Natural killer cell (primary cell): ENCODE data around the gene DOCK8. TPM values are rescaled to one million over a fixed set of nuclear protein-coding genes. Genes with fewer than 3 reads are reported as not detected.

ENCODE experiments used
- ATAC-seq, 3 donors: fragments of 150-1000 bp in 2 of 3; fragments of 200-7000 bp in 1 of 3; cut with Tn5 transposase; 1 replicate in 1 of 3; 2 replicates in 2 of 3; pipeline ENCODE4 v1.10.0; 2021; ENCODE audit warnings: mild to moderate bottlenecking in 2 of 3, moderate library complexity in 2 of 3
- DNase-seq, 2 donors: peaks; one replicate each; pipeline versions ENCODE4 v3.0.0 to v3.0.0-alpha.2; 2013 to 2021; ENCODE audit warnings: mixed read lengths in 1 of 2
- H3K27ac ChIP-seq: one replicate; pipeline ENCODE4 v1.5.1; 2013; ENCODE audit warnings: mild to moderate bottlenecking, low read length
- H3K27me3 ChIP-seq: one replicate; pipeline ENCODE4 v1.6.1; 2013; ENCODE audit warnings: low read length; ENCODE audit not compliant: control insufficient read depth, insufficient read depth
- H3K36me3 ChIP-seq: one replicate; pipeline ENCODE4 v1.6.1; 2013; ENCODE audit warnings: low read length; ENCODE audit not compliant: control insufficient read depth, insufficient read depth
- H3K4me1 ChIP-seq: one replicate; pipeline ENCODE4 v1.6.1; 2013; ENCODE audit warnings: low read length; ENCODE audit not compliant: control insufficient read depth, insufficient read depth
- H3K4me3 ChIP-seq: one replicate; pipeline ENCODE4 v1.5.1; 2013; ENCODE audit warnings: low read length
- H3K9me3 ChIP-seq: one replicate; pipeline ENCODE4 v1.6.1; 2013; ENCODE audit warnings: low read length; ENCODE audit not compliant: control insufficient read depth, insufficient read depth
- H3K27ac Mint-ChIP-seq, 2 donors: one replicate each; pipeline ENCODE4 v1.8.0; 2022; ENCODE audit warnings: mild to moderate bottlenecking in 2 of 2, mixed read lengths in 2 of 2, moderate library complexity in 1 of 2
- H3K27me3 Mint-ChIP-seq, 2 donors: one replicate each; pipeline ENCODE4 v1.8.0; 2022; ENCODE audit warnings: low read depth in 2 of 2, mixed read lengths in 2 of 2
- H3K36me3 Mint-ChIP-seq: one replicate; pipeline ENCODE4 v1.8.0; 2022; ENCODE audit warnings: mixed read lengths
- H3K4me1 Mint-ChIP-seq, 2 donors: one replicate each; pipeline ENCODE4 v1.8.0; 2022; ENCODE audit warnings: mixed read lengths in 2 of 2
- H3K4me3 Mint-ChIP-seq: one replicate; pipeline ENCODE4 v1.8.0; 2022; ENCODE audit warnings: mild to moderate bottlenecking, moderate library complexity, mixed read lengths
- H3K9me3 Mint-ChIP-seq, 2 donors: one replicate each; pipeline ENCODE4 v1.8.0; 2022; ENCODE audit warnings: mixed read lengths in 2 of 2
- CTCF ChIP-seq: fragments of 200-600 bp; IDR thresholded peaks from one replicate; pipeline ENCODE4 v1.8.0; 2022; ENCODE audit warnings: antibody characterized with exemption
- WGBS: methylation state at CpG from one replicate; pipeline ENCODE4 v1.1.7; 2013; ENCODE audit warnings: missing lambda C conversion rate; ENCODE audit not compliant: insufficient coverage; 5-methylcytosine and 5-hydroxymethylcytosine counted together
- intact Hi-C: fragments of 100-400 bp; cut with micrococcal nuclease; formaldehyde crosslinking; loops from one replicate; pipeline ENCODE4 v1.14.2; 2022
- total RNA-seq, 4 donors: library from RNA; stranded (reverse); fragments of 120-200 nt in 1 of 4; gene quantifications; one replicate each; pipeline versions ENCODE4 v1.2.3 to v1.2.4, GENCODE V29; 2013 to 2022

The DOCK8 gene
- total RNA-seq, 3 donors from 2014 or later (not counting 1 experiment from before 2014, with no cell fraction given), result 156 to 211 (median 207) TPM

GRCh38 chr9:312596-313320 lies 98.1 kb downstream of the DOCK8 start:
- no peak overlapping the region for H3K4me3 ChIP-seq
- WGBS, result 93% methylated on average over 6 of the region's 7 CpGs
- Mint-ChIP-seq H3K27ac (no peak overlapping the region), H3K9me3 (no peaks in the 10 kb centered on the region), H3K4me3 (no peak overlapping the region), H3K27me3 (no peaks in the 10 kb centered on the region), H3K4me1 (no peaks in the 10 kb centered on the region), H3K36me3 (no peaks in the 10 kb centered on the region)
- TF ChIP-seq CTCF, result no peak
- H3K27ac ChIP-seq, result no peak overlapping the region
- peaks cover 79% of the 10 kb centered on the region for H3K36me3 ChIP-seq
- DNase-seq (no peak), ATAC-seq (no peak)
- H3K27me3 ChIP-seq, result no peaks in the 10 kb centered on the region
- no peaks in the 10 kb centered on the region for H3K9me3 ChIP-seq
- intact Hi-C loops, result no loop called here
- no peaks in the 10 kb centered on the region for H3K4me1 ChIP-seq

- Histone ChIP-seq H3K4me3 (no peak overlapping the region), H3K4me1 (no peaks in the 10 kb centered on the region), H3K36me3 (peaks cover 79% of the 10 kb centered on the region), H3K9me3 (no peaks in the 10 kb centered on the region), H3K27me3 (no peaks in the 10 kb centered on the region), H3K27ac (no peak overlapping the region)
- Mint-ChIP-seq H3K27me3 (no peaks in the 10 kb centered on the region), H3K36me3 (no peaks in the 10 kb centered on the region), H3K4me3 (no peak overlapping the region), H3K27ac (peak overlapping the region; percentile 23 to 42), H3K4me1 (no peaks in the 10 kb centered on the region), H3K9me3 (no peaks in the 10 kb centered on the region)
- peak in 1 of 2 donors; percentile 25 for DNase-seq
- intact Hi-C loops, result no loop called here
- no peak for ATAC-seq
- WGBS, result 92% methylated on average over 1 of the region's 2 CpGs
- TF ChIP-seq CTCF, result no peak
Measured at GRCh38 chr9:316382-316965, 101.8 kb downstream of the DOCK8 start.

GRCh38 chr9:318646-319045 lies 104.0 kb downstream of the DOCK8 start:
- Mint-ChIP-seq H3K36me3 (no peaks in the 10 kb centered on the region), H3K27ac (no peak overlapping the region), H3K4me3 (no peak overlapping the region), H3K4me1 (no peaks in the 10 kb centered on the region), H3K27me3 (no peaks in the 10 kb centered on the region), H3K9me3 (no peaks in the 10 kb centered on the region)
- ATAC-seq, result no peak
- WGBS, result 93% methylated on average over 4 of the region's 4 CpGs
- no peaks in the 10 kb centered on the region for H3K4me1 ChIP-seq
- H3K27me3 ChIP-seq, result no peaks in the 10 kb centered on the region
- peaks cover 59% of the 10 kb centered on the region for H3K36me3 ChIP-seq
- intact Hi-C loops, result no loop called here
- H3K4me3 ChIP-seq, result no peak overlapping the region
- H3K27ac ChIP-seq, result no peak overlapping the region
- no peaks in the 10 kb centered on the region for H3K9me3 ChIP-seq
- no peak for TF ChIP-seq CTCF
- no peak for DNase-seq
